K562 (cell line): ENCODE data around the gene APEX2. TPM values are rescaled to one million over a fixed set of nuclear protein-coding genes. Genes with fewer than 3 reads are reported as not detected.

Source experiments
- ARID3A ChIP-seq: IDR thresholded peaks from 2 replicates; pipeline ENCODE4 v1.6.1; 2012; ENCODE audit warnings: low read depth, low read length, improper control_type of control experiment, borderline replicate concordance
- ARID3B ChIP-seq: fragments of 250-450 bp; sonication (Bioruptor Pico); IDR thresholded peaks from 2 replicates; pipeline ENCODE4 v1.4.0; 2020; ENCODE audit warnings: borderline replicate concordance
- BCL6 ChIP-seq: fragments of 250-450 bp; sonication (Bioruptor Pico); IDR thresholded peaks from 2 replicates; pipeline ENCODE4 v1.4.0; 2020
- CBFB ChIP-seq: sonication (generic); formaldehyde crosslinking; IDR thresholded peaks from 2 replicates; pipeline ENCODE4 v1.4.0; 2020; ENCODE audit warnings: mild to moderate bottlenecking, missing genetic modification reagents
- ELF1 ChIP-seq: fragments of 200-800 bp; sonication (Bioruptor generic); IDR thresholded peaks from 2 replicates; pipeline ENCODE4 v1.6.1; 2016; ENCODE audit warnings: missing genetic modification characterization, missing compliant biosample characterization
- FIP1L1 ChIP-seq: fragments of 200-400 bp; formaldehyde crosslinking; IDR thresholded peaks from 2 replicates; pipeline ENCODE4 v1.6.1; 2018; ENCODE audit warnings: mild to moderate bottlenecking, low read depth, low read length; ENCODE audit not compliant: poor library complexity, severe bottlenecking
- HDAC6 ChIP-seq: IDR thresholded peaks from 2 replicates; pipeline ENCODE4 v1.6.1; 2012; ENCODE audit warnings: low read depth, mild to moderate bottlenecking, control low read depth, inconsistent platforms, low read length, moderate library complexity
- ILK ChIP-seq: fragments of 450-650 bp; IDR thresholded peaks from 2 replicates; pipeline ENCODE4 v1.6.1; 2016; ENCODE audit warnings: missing genetic modification characterization, low read depth, mild to moderate bottlenecking, missing compliant biosample characterization, moderate library complexity, borderline replicate concordance
- NBN ChIP-seq: fragments of 450-650 bp; IDR thresholded peaks from 2 replicates; pipeline ENCODE4 v1.6.1; 2016; ENCODE audit warnings: low read depth, mild to moderate bottlenecking
- REST ChIP-seq, 2 experiments: fragments of 450-650 bp; formaldehyde crosslinking in 1 of 2; IDR thresholded peaks; 2 replicates each; pipeline versions ENCODE4 v1.4.0 to v1.6.1; 2014 to 2020; ENCODE audit warnings: mild to moderate bottlenecking in 2 of 2, borderline replicate concordance in 1 of 2, low read depth in 1 of 2
- TFAM ChIP-seq: fragments of 250-450 bp; sonication (Bioruptor Pico); conservative IDR thresholded peaks from 2 replicates; pipeline ENCODE4 v1.5.0; 2021; ENCODE audit warnings: mild to moderate bottlenecking, moderate library complexity
- U2AF1 ChIP-seq: fragments of 200-400 bp; formaldehyde crosslinking; optimal IDR thresholded peaks from 2 replicates; pipeline ENCODE3; 2017; ENCODE audit warnings: mild to moderate bottlenecking, low read depth, low read length, moderate library complexity
- WHSC1 ChIP-seq: IDR thresholded peaks from one replicate; pipeline ENCODE4 v1.6.1; 2012; ENCODE audit warnings: low read length, control low read depth, inconsistent platforms
- ZFX ChIP-seq: sonication (generic); formaldehyde crosslinking; IDR thresholded peaks from 2 replicates; pipeline ENCODE4 v1.8.0; 2022; ENCODE audit warnings: mild to moderate bottlenecking, missing genetic modification reagents, moderate library complexity
- ZNF12 ChIP-seq: sonication (generic); formaldehyde crosslinking; IDR thresholded peaks from 2 replicates; pipeline ENCODE4 v1.4.0; 2020; ENCODE audit warnings: mild to moderate bottlenecking, missing genetic modification reagents
- polyA plus RNA-seq, 8 experiments: library from polyadenylated mRNA; depleted of rRNA in 4 of 8; stranded (reverse) in 5 of 8; unstranded in 3 of 8; fragments of >200 nt; fragmentation: Nextera tagmentation in 2 of 8; fragmentation: Illumina TruSeq in 1 of 8; extraction: Ambion mirVana in 2 of 8; extraction: Trizol in 1 of 8; gene quantifications; 2 replicates each; pipeline versions ENCODE4 v1.2.1 to v1.2.3, GENCODE V29; 2011 to 2014; ENCODE audit warnings: inconsistent platforms in 1 of 8, missing spikeins in 1 of 8
- total RNA-seq, 7 experiments: library from RNA; depleted of rRNA in 6 of 7; stranded (reverse); fragments of >200 nt in 6 of 7; fragmentation: Illumina TruSeq in 2 of 7; extraction: Trizol in 2 of 7; gene quantifications; 2 replicates each; pipeline versions ENCODE4 v1.2.1 to v1.2.3, GENCODE V29; 2011 to 2021; ENCODE audit warnings: low replicate concordance in 1 of 7

APEX2 gene
- total and polyA plus RNA-seq, 9 of the 15 experiments (the other 6 are each of a cell fraction or from before 2014, with no cell fraction given): 9.4 to 34.2 (median 25.9) TPM

- no peak for TF ChIP-seq ARID3B (CRISPR knock-in tag)
- TF ChIP-seq ZFX (CRISPR knock-in tag): no peak
- no peak for TF ChIP-seq U2AF1
- peak; percentile 64; the same call in 1 of the 2 replicates for TF ChIP-seq REST (IDR thresholded peaks at IDR 0.05; ENCODE audit: borderline replicate concordance)
- TF ChIP-seq REST (CRISPR knock-in tag; IDR thresholded peaks at IDR 0.05; ENCODE audit: low read depth): no peak
- no peak for TF ChIP-seq WHSC1
- no peak for TF ChIP-seq NBN
- TF ChIP-seq FIP1L1: no peak
- no peak for TF ChIP-seq ARID3A
- no peak for TF ChIP-seq ZNF12 (CRISPR knock-in tag)
- TF ChIP-seq TFAM (CRISPR knock-in tag): no peak
- no peak for TF ChIP-seq HDAC6
- TF ChIP-seq CBFB: no peak
- no peak for TF ChIP-seq ELF1 (tag)
- TF ChIP-seq BCL6 (CRISPR knock-in tag): no peak
- no peak for TF ChIP-seq ILK
Observed at GRCh38 chrX:55057675-55058249, 57.6 kb downstream of the APEX2 start (continued).
